ENCODE measurements around the gene FAIM2.

DNA sequence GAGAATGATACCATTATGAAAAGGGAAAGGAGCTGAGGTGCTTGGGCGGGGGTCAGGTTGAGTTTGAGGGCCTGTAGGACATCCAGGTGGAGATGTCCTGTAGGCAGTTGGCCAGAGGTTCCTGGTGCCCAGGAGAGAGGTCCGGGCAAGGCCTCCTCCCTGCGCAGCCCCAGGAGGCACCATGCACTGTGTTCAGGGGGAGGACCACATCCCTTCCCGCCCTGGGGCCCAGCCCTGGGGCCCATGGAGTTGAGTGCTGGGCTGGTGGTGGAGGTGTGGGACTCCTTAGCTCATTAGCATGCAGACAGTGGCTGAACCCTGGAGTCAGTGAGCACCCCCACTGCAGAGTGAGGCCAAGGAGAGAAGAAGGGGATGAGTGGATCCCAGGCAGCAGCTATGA is 5.7 kb upstream of the FAIM2 start:
- TF ChIP-seq ZNF282 (CRISPR knock-in tag; IDR thresholded peaks at IDR 0.05) = no peak
- TF ChIP-seq SMARCC2 (IDR thresholded peaks at IDR 0.05; ENCODE audit: low read depth) = no peak
- TF ChIP-seq PHB2 (IDR thresholded peaks at IDR 0.05; ENCODE audit: low read depth) = no peak
- no peak for TF ChIP-seq NFE2L1 (tag; IDR thresholded peaks at IDR 0.05; ENCODE audit: borderline replicate concordance, low read depth)
- no peak for TF ChIP-seq RFX5 (IDR thresholded peaks at IDR 0.05; ENCODE audit: low read depth, low read length)
